ENCODE data around the gene ZNF276.

- TF ChIP-seq CTCF (IDR thresholded peaks at IDR 0.05), result no peak
- TF ChIP-seq POLR2A (IDR thresholded peaks at IDR 0.05), result no peak
- no peak for TF ChIP-seq EP300 (IDR thresholded peaks at IDR 0.05)
Observed at GRCh38 chr16:89678258-89678657, 43.1 kb upstream of the ZNF276 start.
